ENCODE data around the gene JAZF1. TPM values are rescaled to one million over a fixed set of nuclear protein-coding genes. Genes with fewer than 3 reads are reported as not detected.

The JAZF1 gene
- total RNA-seq, 3 donors from 2014 or later, result 8.6 to 27.4 (median 10.5) TPM

DNA sequence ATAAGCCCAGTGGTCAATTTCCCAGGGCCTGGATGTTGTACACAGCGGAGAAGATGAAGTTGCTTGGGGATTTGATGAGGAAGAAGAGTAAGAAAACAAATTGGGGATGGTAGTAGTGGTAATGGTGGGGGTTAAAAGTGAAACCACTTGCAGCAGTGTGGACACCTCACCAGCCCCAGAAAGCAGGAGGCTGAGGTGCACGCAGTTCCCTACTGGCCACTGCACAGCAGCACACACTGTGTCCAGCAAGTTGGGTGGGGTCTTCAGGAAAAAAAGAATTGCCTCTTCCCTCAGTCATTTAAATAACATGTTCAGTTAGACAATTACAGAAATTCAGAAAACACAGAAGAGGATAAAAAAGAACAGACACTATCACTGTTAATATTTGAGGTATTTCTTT lies 344.1 kb downstream of the JAZF1 start:
- H3K27ac ChIP-seq, result no peak overlapping the region
- intact Hi-C loops (cut with DNase I; ENCODE audit: low total_unique reads), result no loop called here
- no peak for TF ChIP-seq POLR2AphosphoS5 (IDR thresholded peaks at IDR 0.05)
- TF ChIP-seq, protein P1, sequence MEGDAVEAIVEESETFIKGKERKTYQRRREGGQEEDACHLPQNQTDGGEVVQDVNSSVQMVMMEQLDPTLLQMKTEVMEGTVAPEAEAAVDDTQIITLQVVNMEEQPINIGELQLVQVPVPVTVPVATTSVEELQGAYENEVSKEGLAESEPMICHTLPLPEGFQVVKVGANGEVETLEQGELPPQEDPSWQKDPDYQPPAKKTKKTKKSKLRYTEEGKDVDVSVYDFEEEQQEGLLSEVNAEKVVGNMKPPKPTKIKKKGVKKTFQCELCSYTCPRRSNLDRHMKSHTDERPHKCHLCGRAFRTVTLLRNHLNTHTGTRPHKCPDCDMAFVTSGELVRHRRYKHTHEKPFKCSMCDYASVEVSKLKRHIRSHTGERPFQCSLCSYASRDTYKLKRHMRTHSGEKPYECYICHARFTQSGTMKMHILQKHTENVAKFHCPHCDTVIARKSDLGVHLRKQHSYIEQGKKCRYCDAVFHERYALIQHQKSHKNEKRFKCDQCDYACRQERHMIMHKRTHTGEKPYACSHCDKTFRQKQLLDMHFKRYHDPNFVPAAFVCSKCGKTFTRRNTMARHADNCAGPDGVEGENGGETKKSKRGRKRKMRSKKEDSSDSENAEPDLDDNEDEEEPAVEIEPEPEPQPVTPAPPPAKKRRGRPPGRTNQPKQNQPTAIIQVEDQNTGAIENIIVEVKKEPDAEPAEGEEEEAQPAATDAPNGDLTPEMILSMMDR (IDR thresholded peaks at IDR 0.05), result no peak
- no peak for TF ChIP-seq POLR2A (IDR thresholded peaks at IDR 0.05)

DNA sequence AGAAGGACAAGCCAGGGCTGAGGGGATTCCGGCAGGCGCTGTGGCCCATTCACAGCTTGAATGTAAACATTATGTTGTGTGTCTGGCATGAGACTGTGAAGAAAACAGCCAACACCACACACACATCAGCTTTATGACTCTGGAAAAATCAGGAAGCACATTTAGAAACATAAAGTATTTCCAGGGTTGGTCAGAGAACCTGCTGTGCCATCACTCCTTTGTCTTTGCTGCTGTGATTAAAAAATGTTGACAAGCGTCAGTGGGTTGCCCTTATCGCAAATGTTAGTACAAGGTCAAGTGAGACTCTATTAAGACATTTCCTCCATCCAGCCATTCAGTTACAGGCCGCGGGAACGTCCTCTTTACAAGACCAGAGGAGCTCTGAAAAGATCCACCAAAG lies 345.2 kb downstream of the JAZF1 start:
- TF ChIP-seq POLR2A (IDR thresholded peaks at IDR 0.05) (no peak), POLR2AphosphoS5 (IDR thresholded peaks at IDR 0.05) (no peak)
- TF ChIP-seq, protein P1 (IDR thresholded peaks at IDR 0.05), result no peak
- Histone ChIP-seq H3K27me3 (no peaks in the 10 kb centered on the region), H3K36me3 (peaks cover 7% of the 10 kb centered on the region), H3K9me3 (no peaks in the 10 kb centered on the region), H3K4me3 (no peak overlapping the region), H3K27ac (no peak overlapping the region), H3K4me1 (no peaks in the 10 kb centered on the region)
- intact Hi-C loops (cut with DNase I; ENCODE audit: low total_unique reads), result no loop called here
- DNase-seq (ENCODE audit: low spot score in 2 of 2), result no peak

More for the DNA sequence above, 344.1 kb downstream of the JAZF1 start:
- DNase-seq (ENCODE audit: low spot score in 2 of 2), result no peak
- Histone ChIP-seq H3K4me1 (no peaks in the 10 kb centered on the region), H3K36me3 (peaks cover 7% of the 10 kb centered on the region), H3K4me3 (no peak overlapping the region), H3K9me3 (no peaks in the 10 kb centered on the region), H3K27me3 (no peaks in the 10 kb centered on the region)

DNA sequence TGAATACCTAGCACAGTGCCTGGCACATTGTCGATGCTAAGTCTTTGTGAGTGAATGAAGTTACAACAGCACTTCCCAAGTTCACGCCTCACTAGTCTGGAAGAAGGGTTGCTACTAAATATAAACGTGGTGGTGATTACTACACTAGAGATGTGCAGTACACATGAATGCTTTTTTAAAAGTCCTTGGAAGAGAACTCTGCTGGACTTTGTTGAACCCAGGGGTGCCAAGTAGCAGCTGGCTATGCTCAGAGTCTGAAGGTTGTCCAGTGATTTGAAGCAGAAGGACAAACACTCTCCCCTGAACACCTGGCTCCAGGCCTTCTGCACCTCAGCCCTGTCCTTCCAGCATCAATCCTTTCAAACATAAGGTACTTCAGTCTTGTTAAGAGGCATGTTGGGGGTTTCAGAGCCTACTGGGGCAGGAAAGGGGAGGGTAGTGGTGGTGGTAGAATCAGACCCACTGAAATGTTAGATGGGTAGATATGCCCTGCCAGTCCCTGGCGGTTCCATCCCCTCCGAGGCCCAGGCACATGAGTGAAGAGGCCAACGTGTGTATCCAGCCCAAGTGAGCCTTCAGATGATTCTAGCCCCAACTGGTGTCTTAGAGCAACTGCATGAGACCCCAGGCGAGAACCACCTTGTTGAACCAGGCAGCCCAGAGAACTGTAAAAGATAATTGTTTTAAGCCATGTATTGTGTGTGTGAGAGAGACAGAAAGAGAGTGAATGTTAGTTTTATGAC lies 346.2 kb downstream of the JAZF1 start:
- intact Hi-C loops (cut with DNase I; ENCODE audit: low total_unique reads), result no loop called here
- Histone ChIP-seq H3K9me3 (no peaks in the 10 kb centered on the region), H3K27me3 (no peaks in the 10 kb centered on the region), H3K36me3 (peaks cover 7% of the 10 kb centered on the region), H3K4me1 (no peaks in the 10 kb centered on the region), H3K27ac (no peak overlapping the region), H3K4me3 (no peak overlapping the region)
- TF ChIP-seq, protein P1 (IDR thresholded peaks at IDR 0.05), result no peak
- TF ChIP-seq POLR2AphosphoS5 (IDR thresholded peaks at IDR 0.05) (no peak), POLR2A (IDR thresholded peaks at IDR 0.05) (no peak)
- DNase-seq (ENCODE audit: low spot score in 2 of 2), result no peak

DNA sequence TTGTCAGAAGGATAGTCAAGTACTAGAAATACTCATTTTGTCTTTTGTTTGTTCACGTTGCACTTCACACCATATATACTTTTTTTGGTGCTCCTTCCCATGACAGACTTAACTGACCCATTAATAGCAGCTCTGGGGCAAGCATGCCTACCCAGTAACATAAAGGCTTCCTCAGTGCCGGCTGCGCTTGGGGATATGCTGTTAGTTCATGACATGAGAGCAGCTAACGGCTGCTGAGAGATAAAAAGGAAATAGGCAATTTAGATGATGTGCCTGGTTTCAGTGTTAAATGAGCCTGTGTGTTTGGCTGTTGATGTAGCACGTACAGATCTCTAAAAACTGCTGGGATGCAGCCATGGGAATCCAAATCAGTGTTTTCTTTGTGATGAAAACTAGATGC lies 354.2 kb downstream of the JAZF1 start:
- H3K27me3 ChIP-seq, result no peaks in the 10 kb centered on the region
- no peak for DNase-seq (ENCODE audit: low spot score in 2 of 2)
- no peaks in the 10 kb centered on the region for H3K9me3 ChIP-seq
- no peak for TF ChIP-seq POLR2A (IDR thresholded peaks at IDR 0.05)
- TF ChIP-seq, protein P1 (IDR thresholded peaks at IDR 0.05), result no peak
- no peak for TF ChIP-seq POLR2AphosphoS5 (IDR thresholded peaks at IDR 0.05)
- intact Hi-C loops (cut with DNase I; ENCODE audit: low total_unique reads), result no loop called here
- H3K27ac ChIP-seq, result no peak overlapping the region
- no peaks in the 10 kb centered on the region for H3K4me1 ChIP-seq
- no peak overlapping the region for H3K4me3 ChIP-seq
- no peaks in the 10 kb centered on the region for H3K36me3 ChIP-seq

DNA sequence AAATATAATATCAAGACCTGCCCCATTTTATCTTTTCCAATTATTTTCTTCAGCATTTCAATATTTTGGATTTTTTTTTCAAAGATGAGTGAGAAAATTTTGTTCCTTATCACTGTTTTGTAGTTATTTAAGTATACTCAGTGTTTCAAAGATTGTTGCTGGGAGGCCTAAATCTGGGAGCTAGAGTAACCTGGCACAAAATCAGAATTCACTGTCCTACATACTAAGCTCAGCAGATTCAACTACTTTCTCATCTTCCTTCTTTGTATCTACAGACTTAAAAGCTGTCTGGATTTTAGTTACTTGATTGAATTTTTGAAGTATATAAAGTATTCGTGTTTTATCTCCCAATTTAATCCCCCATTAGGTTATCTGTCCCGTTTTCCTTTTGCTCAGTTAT lies 354.7 kb downstream of the JAZF1 start:
- TF ChIP-seq, protein P1 (IDR thresholded peaks at IDR 0.05), result no peak
- TF ChIP-seq POLR2AphosphoS5 (IDR thresholded peaks at IDR 0.05) (no peak), POLR2A (IDR thresholded peaks at IDR 0.05) (no peak)
- no peak for DNase-seq (ENCODE audit: low spot score in 2 of 2)
- intact Hi-C loops (cut with DNase I; ENCODE audit: low total_unique reads), result no loop called here
- no peaks in the 10 kb centered on the region for H3K36me3 ChIP-seq
- H3K4me1 ChIP-seq, result no peaks in the 10 kb centered on the region
- H3K9me3 ChIP-seq, result no peaks in the 10 kb centered on the region
- no peak overlapping the region for H3K27ac ChIP-seq
- no peaks in the 10 kb centered on the region for H3K27me3 ChIP-seq
- H3K4me3 ChIP-seq, result no peak overlapping the region

Data from breast epithelium (tissue), 4 donors.